ENCODE results near the gene F3. TPM values are rescaled to one million over a fixed set of nuclear protein-coding genes. Genes with fewer than 3 reads are reported as not detected.
A peak's percentile ranks its signal among the peaks of the same experiment; 100 is the strongest.

F3 gene
- total RNA-seq, 6 donors from 2014 or later: 52.4 to 210 (median 80.9) TPM

GRCh38 chr1:94529416-94529815 lies 12.1 kb downstream of the F3 start:
- H3K27me3 ChIP-seq: no peaks in the 10 kb centered on the region
- H3K27ac ChIP-seq: no peak overlapping the region
- ATAC-seq (ENCODE audit: low FRiP score in 2 of 2) (no peak), DNase-seq (no peak)
- H3K4me3 ChIP-seq: no peak overlapping the region
- peaks cover 0 to 7% (median 3%) of the 10 kb centered on the region in 4 donors for H3K4me1 ChIP-seq
- TF ChIP-seq POLR2A (IDR thresholded peaks at IDR 0.05) (no peak), EP300 (IDR thresholded peaks at IDR 0.05) (no peak), POLR2AphosphoS5 (IDR thresholded peaks at IDR 0.05) (no peak)
- TF ChIP-seq, protein P1, sequence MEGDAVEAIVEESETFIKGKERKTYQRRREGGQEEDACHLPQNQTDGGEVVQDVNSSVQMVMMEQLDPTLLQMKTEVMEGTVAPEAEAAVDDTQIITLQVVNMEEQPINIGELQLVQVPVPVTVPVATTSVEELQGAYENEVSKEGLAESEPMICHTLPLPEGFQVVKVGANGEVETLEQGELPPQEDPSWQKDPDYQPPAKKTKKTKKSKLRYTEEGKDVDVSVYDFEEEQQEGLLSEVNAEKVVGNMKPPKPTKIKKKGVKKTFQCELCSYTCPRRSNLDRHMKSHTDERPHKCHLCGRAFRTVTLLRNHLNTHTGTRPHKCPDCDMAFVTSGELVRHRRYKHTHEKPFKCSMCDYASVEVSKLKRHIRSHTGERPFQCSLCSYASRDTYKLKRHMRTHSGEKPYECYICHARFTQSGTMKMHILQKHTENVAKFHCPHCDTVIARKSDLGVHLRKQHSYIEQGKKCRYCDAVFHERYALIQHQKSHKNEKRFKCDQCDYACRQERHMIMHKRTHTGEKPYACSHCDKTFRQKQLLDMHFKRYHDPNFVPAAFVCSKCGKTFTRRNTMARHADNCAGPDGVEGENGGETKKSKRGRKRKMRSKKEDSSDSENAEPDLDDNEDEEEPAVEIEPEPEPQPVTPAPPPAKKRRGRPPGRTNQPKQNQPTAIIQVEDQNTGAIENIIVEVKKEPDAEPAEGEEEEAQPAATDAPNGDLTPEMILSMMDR (IDR thresholded peaks at IDR 0.05): no peak
- no peaks in the 10 kb centered on the region for H3K9me3 ChIP-seq
- 98 to 100% methylated on average over 2 of the region's 2 CpGs for WGBS, 2 donors
- peaks cover 0 to 30% (median 8%) of the 10 kb centered on the region in 4 donors for H3K36me3 ChIP-seq

- TF ChIP-seq, protein P1 (IDR thresholded peaks at IDR 0.05): no peak
- TF ChIP-seq EP300 (IDR thresholded peaks at IDR 0.05): no peak
- no peak for TF ChIP-seq POLR2A (IDR thresholded peaks at IDR 0.05)
- TF ChIP-seq POLR2AphosphoS5 (IDR thresholded peaks at IDR 0.05): no peak
- ATAC-seq (ENCODE audit: low FRiP score in 2 of 2) (no peak), DNase-seq (no peak)
- H3K4me3 ChIP-seq: no peak overlapping the region
- no peaks in the 10 kb centered on the region for H3K27me3 ChIP-seq
- no peaks in the 10 kb centered on the region for H3K9me3 ChIP-seq
- H3K36me3 ChIP-seq: peaks cover 0 to 29% (median 8%) of the 10 kb centered on the region in 4 donors
- no peak overlapping the region for H3K27ac ChIP-seq
- H3K4me1 ChIP-seq: peaks cover 0 to 7% (median 3%) of the 10 kb centered on the region in 4 donors
- 93 to 97% methylated on average over 5 of the region's 5 CpGs for WGBS, 2 donors
These were observed 12.7 kb downstream of the F3 start for GRCh38 chr1:94528826-94529225.

- Histone ChIP-seq H3K4me1 (peaks cover 0 to 7% (median 3%) of the 10 kb centered on the region in 4 donors), H3K27ac (peak overlapping the region in 1 of 4 donors; percentile 10)
- TF ChIP-seq POLR2A (IDR thresholded peaks at IDR 0.05): no peak
- no peak for TF ChIP-seq EP300 (IDR thresholded peaks at IDR 0.05)
- TF ChIP-seq, protein P1 (IDR thresholded peaks at IDR 0.05): no peak
- TF ChIP-seq POLR2AphosphoS5 (IDR thresholded peaks at IDR 0.05): no peak
These were observed 13.3 kb downstream of the F3 start for GRCh38 chr1:94528299-94528698.

GRCh38 chr1:94527447-94528031 lies 14.0 kb downstream of the F3 start:
- ATAC-seq (ENCODE audit: low FRiP score in 2 of 2) (peak; percentile 47 to 58), DNase-seq (no peak)
- Histone ChIP-seq H3K4me1 (peaks cover 0 to 7% (median 3%) of the 10 kb centered on the region in 4 donors), H3K9me3 (no peaks in the 10 kb centered on the region), H3K27ac (peak overlapping the region in 1 of 4 donors; percentile 49), H3K4me3 (no peak overlapping the region), H3K36me3 (peaks cover 0 to 22% (median 6%) of the 10 kb centered on the region in 4 donors), H3K27me3 (no peaks in the 10 kb centered on the region)
- WGBS, 2 donors: 17 to 23% methylated on average over 1 of the region's 1 CpG
- TF ChIP-seq POLR2A (IDR thresholded peaks at IDR 0.05): no peak
- TF ChIP-seq, protein P1 (IDR thresholded peaks at IDR 0.05): peak in 1 of 6 experiments; percentile 35

More at GRCh38 chr1:94528299-94528698, 13.3 kb downstream of the F3 start:
- no peak for DNase-seq
- Histone ChIP-seq H3K27me3 (no peaks in the 10 kb centered on the region), H3K9me3 (no peaks in the 10 kb centered on the region), H3K4me3 (no peak overlapping the region), H3K36me3 (peaks cover 0 to 29% (median 7%) of the 10 kb centered on the region in 4 donors)
- 44 to 73% methylated on average over 1 of the region's 1 CpG for WGBS, 2 donors
- ATAC-seq (ENCODE audit: low FRiP score in 2 of 2): peak in 1 of 2 donors; percentile 19
